ENCODE results near the gene ADAMTSL5.

The ADAMTSL5 gene

GRCh38 chr19:1496714-1497577, 15.9 kb downstream of the ADAMTSL5 start:
- DNase-seq = no peak

DNA sequence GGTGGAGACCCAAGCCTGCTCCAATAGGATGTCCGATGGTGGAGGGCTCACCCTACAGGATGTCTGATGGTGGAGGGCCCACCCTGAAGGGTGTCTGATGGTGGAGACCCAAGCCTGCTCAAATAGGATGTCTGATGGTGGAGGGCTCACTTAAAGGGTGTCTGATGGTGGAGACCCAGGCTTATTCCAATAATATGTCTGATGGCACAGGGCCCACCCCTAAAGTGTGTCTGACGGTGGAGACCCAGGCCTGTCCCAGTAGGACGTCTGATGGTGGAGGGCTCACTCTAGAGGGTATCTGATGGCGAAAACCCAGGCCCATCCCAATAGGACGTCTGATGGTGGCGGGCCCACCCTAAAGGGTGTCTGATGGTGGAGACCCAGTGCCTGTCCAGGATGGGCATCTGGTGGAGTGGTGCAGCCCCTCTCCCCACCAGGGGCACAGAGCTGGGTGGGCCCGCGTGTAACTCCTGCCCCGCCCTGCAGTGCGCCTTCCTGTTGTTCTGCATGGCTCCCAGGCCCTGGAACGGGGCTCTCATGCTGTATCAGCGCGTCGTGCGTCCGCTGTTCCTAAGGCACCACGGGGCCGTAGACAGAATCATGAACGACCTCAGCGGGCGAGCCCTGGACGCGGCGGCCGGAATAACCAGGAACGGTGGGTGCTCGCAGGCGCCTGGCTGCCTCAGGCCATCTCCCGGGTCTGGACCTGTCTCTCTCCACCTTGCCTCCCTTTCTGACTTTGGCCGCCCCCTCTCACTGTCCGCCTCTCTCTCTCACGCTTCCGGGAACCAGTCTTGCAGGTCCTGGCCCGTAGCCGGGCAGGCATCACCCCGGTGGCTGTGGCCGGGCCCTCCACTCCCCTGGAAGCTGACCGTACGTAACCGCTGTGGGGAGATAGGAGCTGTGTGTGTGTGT, 16.8 kb downstream of the ADAMTSL5 start:
- no peak for DNase-seq

- no peak for DNase-seq
Measured at GRCh38 chr19:1495051-1495798, 17.6 kb downstream of the ADAMTSL5 start.

GRCh38 chr19:1494115-1494815, 18.6 kb downstream of the ADAMTSL5 start:
- no peak for DNase-seq

DNA sequence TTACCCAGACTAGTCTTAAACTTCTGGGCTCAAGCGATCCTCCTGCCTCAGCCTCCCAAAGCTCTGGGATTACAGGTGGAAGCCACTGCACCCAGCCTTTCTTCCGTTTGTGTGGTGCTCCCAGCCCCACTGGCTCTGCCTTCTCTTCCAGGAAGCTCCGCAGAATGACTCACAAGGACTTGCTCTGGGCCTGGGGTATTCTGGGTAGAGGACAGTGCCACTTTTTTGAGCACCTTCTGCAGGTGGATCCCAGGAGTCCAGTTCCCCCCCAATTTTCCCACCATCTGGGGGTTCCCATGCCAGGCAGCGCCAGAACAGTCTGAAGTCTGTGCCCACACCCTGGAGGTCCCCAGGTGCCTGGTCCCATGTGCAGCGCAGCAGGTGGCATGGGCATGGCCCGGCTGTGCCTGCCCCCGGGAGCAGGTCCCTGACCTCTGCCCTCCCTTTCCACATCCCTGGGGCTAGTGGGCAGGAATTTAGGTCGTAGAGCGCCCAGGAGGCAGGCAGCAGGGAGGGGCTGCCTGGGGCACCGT, 20.3 kb downstream of the ADAMTSL5 start:
- DNase-seq = no peak

GRCh38 chr19:1491849-1492170, 21.0 kb downstream of the ADAMTSL5 start:
- no peak for DNase-seq

GRCh38 chr19:1491114-1491848, 21.5 kb downstream of the ADAMTSL5 start, which contains the start of gene REEP6:
Gene REEP6 (plus strand): TSS chr19:1491181. CDS start chr19:1491270, 89 bp downstream.
- no peak for DNase-seq

DNA sequence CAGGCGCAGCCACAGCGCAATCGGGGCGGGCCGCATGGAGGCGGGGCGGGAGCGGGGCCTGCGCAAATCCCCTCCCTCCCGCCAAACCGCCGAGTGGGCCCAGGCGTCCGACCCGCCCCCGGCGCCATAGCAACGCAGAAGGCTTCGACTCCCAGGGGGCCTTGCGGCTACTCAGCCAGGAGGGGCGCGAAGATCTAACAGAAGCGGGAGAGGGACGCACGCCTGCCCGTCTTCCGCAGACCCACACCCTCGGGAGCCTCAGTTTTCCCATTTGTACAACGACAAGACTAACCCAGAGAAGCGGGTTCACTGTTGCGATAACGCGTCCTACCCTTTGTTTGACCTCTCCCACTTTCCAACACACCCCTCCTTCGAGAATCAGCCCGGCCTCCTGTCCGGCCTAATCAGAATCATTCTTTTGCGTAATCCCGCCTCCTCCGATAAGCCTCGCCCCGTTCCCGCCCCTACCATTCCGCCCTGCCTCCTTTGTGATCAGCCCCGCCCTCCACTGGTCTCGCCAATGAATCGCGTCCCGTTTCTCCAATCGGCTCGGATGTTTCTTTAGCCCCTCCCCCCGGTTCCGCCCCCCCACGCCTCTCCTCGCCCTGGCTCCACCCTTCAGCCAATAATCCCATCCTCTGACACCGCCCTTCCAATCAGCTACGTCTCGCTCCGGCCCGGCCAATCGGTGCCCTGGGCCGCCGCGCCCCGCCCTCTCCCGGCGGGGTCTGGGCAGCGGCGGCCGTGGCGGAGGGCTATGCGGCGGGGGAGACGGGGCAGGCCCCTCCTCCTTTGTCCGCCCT, 22.3 kb downstream of the ADAMTSL5 start, which contains the start of gene PCSK4:
PCSK4 (minus strand) TSS at position 40 of the 803 bp plus-strand sequence; CDS start at position 36, 4 bp downstream.
- peak; percentile 84 to 100 (median 99) for DNase-seq

GRCh38 chr19:1489463-1490310, 23.1 kb downstream of the ADAMTSL5 start:
- no peak for DNase-seq

GRCh38 chr19:1488282-1488601, 24.6 kb downstream of the ADAMTSL5 start:
- DNase-seq = no peak

DNA sequence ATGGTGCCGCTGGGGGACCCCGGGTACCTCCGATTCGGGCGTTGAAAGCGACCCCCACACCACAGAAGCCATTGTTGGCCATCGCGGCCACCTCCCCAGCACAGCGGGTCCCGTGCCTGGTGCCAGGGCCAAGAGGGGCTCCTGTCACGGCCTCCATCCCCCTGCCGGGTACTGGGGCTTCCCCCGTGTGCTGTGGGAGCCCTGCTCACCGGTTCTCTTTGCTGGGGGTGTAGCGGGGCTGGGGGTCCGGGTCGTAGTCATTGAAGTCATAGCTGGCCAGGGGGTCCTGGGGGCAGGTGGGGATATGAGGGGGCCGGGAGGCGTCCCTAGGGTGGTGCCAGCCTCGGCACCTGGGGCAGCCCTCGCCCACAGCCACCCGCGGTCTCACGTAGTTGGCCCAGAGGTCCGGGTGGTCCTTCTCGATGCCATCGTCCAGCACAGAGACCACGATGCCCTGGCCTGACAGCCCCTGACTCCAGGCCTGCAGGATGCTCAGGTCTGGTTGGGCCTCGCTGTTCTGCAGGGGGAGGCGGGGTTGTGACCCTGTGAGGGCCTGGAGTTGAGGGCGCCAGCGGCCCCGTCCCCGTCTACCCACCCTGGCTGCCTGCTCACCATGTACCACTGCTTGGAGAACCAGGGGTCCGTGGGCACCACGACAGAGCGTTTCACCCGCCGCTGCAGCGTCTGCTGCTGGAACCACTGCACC, 25.1 kb downstream of the ADAMTSL5 start:
- DNase-seq = no peak

DNA sequence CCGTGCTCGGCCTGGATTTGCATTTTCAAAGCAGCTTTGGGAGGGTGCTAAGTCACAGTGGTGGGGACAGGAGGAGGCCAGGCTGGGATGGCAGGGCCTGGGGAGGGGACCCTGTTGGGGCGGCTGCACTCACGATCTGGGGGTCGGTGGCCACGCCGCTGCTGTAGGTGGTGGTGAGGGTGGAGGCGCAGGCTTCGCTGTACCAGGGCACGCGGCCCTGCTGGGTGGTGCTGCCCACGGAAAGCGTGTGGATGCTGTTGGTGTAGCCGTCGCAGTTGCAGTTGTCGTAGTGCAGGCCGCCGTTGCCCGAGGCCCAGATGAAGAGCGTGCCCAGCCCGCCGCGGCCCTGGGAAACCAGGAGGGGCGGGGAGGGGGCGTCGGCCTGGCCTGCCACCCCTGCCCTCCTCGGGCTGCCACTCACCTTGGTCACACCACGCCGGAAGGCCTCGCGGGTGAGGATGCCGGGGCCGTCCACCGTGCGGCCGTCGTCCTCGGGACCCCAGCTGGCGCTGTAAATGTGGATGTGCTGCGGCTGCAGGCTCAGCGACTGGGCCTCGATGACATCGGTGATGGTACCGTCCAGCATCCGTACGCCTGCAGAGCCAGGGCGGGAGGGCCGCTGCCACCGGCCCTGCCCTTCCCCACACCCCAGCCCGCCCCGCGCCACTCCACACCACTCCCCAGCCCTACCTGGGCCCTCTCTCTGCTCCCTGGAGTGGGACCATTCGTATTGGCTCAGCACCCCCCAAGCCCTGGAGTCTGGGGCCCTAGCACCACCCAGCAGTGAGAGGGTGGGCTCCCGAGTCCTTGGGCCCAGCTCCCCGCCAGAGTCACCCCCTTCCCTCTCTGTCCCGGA, 25.9 kb downstream of the ADAMTSL5 start:
- no peak for DNase-seq

DNA sequence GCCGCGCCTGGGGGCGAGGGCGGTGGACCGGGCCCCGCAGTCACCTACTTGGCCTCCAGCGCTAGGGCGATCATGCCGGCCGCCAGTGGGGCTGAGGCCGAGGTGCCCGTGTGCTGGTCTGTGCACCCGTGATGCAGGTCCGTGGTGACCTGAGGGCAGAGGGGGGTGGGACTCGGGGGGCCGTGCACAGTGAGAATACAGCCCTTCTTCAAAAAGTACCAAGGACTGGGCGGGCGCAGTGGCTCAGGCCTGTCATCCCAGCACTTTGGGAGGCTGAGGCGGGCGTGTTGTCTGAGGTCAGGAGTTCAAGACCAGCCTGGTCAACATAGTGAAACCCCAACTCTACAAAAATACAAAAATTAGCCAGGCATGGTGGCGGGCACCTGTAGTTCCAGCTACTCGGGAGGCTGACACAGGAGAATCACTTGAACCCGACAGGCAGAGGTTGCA, 28.8 kb downstream of the ADAMTSL5 start:
- DNase-seq = no peak

DNA sequence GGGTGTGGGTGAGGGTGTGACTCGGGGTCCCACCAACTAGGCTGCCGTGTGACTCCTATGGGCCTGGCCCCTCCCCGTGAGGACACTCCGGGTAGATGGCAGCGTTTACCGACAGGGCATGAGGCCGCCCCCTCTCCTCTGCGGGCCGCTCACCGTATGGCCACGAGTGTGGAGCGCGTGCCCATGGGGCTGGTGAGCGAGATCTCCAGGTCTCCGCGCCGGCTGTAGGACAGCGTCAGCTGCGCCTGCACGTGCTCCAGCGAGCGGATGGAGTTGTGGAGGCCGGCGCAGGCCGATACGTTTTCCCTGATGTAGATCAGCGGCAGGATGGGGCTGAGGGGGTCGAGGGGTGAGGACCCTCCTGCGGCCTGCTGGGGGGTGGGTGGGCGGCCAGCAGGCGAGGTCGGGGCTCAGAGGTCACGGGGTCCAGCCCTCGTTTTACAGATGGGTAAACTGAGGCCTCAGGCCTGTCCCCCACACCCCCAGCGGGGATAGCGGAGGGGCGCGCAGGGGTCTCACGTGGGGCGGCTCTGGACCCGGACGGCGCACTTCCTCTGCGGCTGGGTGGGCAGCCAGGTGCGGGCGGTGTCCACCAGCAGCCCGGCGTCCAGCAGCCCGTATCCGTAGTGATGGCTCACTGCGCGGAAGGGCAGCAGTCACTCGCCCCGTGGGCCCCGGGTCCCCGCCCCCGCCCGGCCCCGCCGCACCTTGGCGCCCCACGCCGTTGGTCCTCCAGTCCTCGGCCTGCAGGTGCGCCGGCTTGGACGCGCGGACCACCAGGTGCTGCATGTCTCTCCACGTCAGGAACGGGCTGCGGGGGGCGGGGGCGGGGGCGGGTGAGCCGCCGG, 29.5 kb downstream of the ADAMTSL5 start:
- DNase-seq = no peak
